Raji (cell line): ENCODE data around the gene PAFAH1B2.

Source experiments
- POLR2A ChIP-seq: IDR thresholded peaks from 2 replicates; pipeline ENCODE4 v1.6.1; 2011; ENCODE audit warnings: low read depth, low read length, control low read depth; ENCODE audit not compliant: insufficient read depth

The PAFAH1B2 gene

GRCh38 chr11:117166491-117166890, 22.4 kb downstream of the PAFAH1B2 start:
- TF ChIP-seq POLR2A = no peak

- no peak for TF ChIP-seq POLR2A
These were observed 25.6 kb downstream of the PAFAH1B2 start for GRCh38 chr11:117169736-117170135.

- TF ChIP-seq POLR2A = no peak
These were observed 26.1 kb downstream of the PAFAH1B2 start for GRCh38 chr11:117170210-117170609.

- TF ChIP-seq POLR2A = no peak
These were observed 26.9 kb downstream of the PAFAH1B2 start for GRCh38 chr11:117171007-117171403.

- no peak for TF ChIP-seq POLR2A
These were observed 27.4 kb downstream of the PAFAH1B2 start for GRCh38 chr11:117171404-117172061.

GRCh38 chr11:117172724-117173421, 28.8 kb downstream of the PAFAH1B2 start:
- TF ChIP-seq POLR2A = no peak

GRCh38 chr11:117175104-117175503, 31.0 kb downstream of the PAFAH1B2 start:
- no peak for TF ChIP-seq POLR2A

- no peak for TF ChIP-seq POLR2A
These were observed 31.7 kb downstream of the PAFAH1B2 start for GRCh38 chr11:117175781-117176180.

- no peak for TF ChIP-seq POLR2A
These were observed 32.1 kb downstream of the PAFAH1B2 start for GRCh38 chr11:117176186-117176585.

- no peak for TF ChIP-seq POLR2A
These were observed 33.6 kb downstream of the PAFAH1B2 start for GRCh38 chr11:117177534-117178209.

GRCh38 chr11:117178210-117179034, 34.3 kb downstream of the PAFAH1B2 start, which contains the start of gene SIDT2:
Gene SIDT2, plus strand, starts transcription at chr11:117178743. Its CDS starts 521 bp downstream, at chr11:117179264.
- peak; percentile 74 for TF ChIP-seq POLR2A

- no peak for TF ChIP-seq POLR2A
These were observed 35.2 kb downstream of the PAFAH1B2 start for GRCh38 chr11:117179048-117179999.

- 0 out of 2 replicates have a peak, but pooled peaks have one; percentile 1 for TF ChIP-seq POLR2A
These were observed 35.9 kb downstream of the PAFAH1B2 start for GRCh38 chr11:117180020-117180419.

- TF ChIP-seq POLR2A = peak; percentile 50
These were observed 36.8 kb downstream of the PAFAH1B2 start for GRCh38 chr11:117180661-117181585.
